ENCODE measurements around the gene TEC. TPM values are rescaled to one million over a fixed set of nuclear protein-coding genes. Genes with fewer than 3 reads are reported as not detected.
A peak's percentile ranks its signal among the peaks of the same experiment; 100 is the strongest.
"Not testable (repeated sequence)": the region's sequence is repeated elsewhere in the genome, so short reads cannot be mapped to it uniquely, and the experiment has no call there.

Gene TEC
- total and polyA plus RNA-seq, 2 donors from 2014 or later = 1.1 to 5.9 TPM

- Histone ChIP-seq H3K9me3 (ENCODE audit: control insufficient read depth in 2 of 3, insufficient read depth in 1 of 3, low read length in 3 of 3) (no peaks in the 10 kb centered on the region), H3K36me3 (ENCODE audit: control insufficient read depth in 2 of 3, insufficient read depth in 3 of 3, low read length in 3 of 3) (no peaks in the 10 kb centered on the region), H3K9ac (ENCODE audit: low read length in 3 of 3) (no peak overlapping the region), H3K4me3 (ENCODE audit: low read length in 3 of 3) (no peak overlapping the region), H3K4me1 (ENCODE audit: control insufficient read depth in 2 of 3, insufficient read depth in 2 of 3, low read depth in 1 of 3, low read length in 3 of 3) (no peaks in the 10 kb centered on the region), H3K27me3 (ENCODE audit: control insufficient read depth, insufficient read depth, low read length) (no peaks in the 10 kb centered on the region), H3K27ac (ENCODE audit: low read depth in 2 of 2, low read length in 2 of 2) (no peak overlapping the region)
- TF ChIP-seq, protein P1, sequence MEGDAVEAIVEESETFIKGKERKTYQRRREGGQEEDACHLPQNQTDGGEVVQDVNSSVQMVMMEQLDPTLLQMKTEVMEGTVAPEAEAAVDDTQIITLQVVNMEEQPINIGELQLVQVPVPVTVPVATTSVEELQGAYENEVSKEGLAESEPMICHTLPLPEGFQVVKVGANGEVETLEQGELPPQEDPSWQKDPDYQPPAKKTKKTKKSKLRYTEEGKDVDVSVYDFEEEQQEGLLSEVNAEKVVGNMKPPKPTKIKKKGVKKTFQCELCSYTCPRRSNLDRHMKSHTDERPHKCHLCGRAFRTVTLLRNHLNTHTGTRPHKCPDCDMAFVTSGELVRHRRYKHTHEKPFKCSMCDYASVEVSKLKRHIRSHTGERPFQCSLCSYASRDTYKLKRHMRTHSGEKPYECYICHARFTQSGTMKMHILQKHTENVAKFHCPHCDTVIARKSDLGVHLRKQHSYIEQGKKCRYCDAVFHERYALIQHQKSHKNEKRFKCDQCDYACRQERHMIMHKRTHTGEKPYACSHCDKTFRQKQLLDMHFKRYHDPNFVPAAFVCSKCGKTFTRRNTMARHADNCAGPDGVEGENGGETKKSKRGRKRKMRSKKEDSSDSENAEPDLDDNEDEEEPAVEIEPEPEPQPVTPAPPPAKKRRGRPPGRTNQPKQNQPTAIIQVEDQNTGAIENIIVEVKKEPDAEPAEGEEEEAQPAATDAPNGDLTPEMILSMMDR (IDR thresholded peaks at IDR 0.05; ENCODE audit: borderline replicate concordance, extremely low read depth, insufficient read depth) = no peak
- intact Hi-C loops (cut with DNase I) = no loop called here
- no peak for FAIRE-seq
- DNase-seq = no peak
These were observed 25.5 kb upstream of the TEC start for GRCh38 chr4:48295116-48295515.

GRCh38 chr4:48292218-48292790 is 22.7 kb upstream of the TEC start:
- H3K27ac ChIP-seq (ENCODE audit: low read depth in 2 of 2, low read length in 2 of 2); H3K9ac ChIP-seq (ENCODE audit: low read length in 3 of 3); FAIRE-seq; H3K4me1 ChIP-seq (ENCODE audit: control insufficient read depth in 2 of 3, insufficient read depth in 2 of 3, low read depth in 1 of 3, low read length in 3 of 3); H3K36me3 ChIP-seq (ENCODE audit: control insufficient read depth in 2 of 3, insufficient read depth in 3 of 3, low read length in 3 of 3); H3K4me3 ChIP-seq (ENCODE audit: low read length in 3 of 3); intact Hi-C loops (cut with DNase I); DNase-seq; H3K27me3 ChIP-seq (ENCODE audit: control insufficient read depth, insufficient read depth, low read length); H3K9me3 ChIP-seq (ENCODE audit: control insufficient read depth in 2 of 3, insufficient read depth in 1 of 3, low read length in 3 of 3): not testable (repeated sequence)

DNA sequence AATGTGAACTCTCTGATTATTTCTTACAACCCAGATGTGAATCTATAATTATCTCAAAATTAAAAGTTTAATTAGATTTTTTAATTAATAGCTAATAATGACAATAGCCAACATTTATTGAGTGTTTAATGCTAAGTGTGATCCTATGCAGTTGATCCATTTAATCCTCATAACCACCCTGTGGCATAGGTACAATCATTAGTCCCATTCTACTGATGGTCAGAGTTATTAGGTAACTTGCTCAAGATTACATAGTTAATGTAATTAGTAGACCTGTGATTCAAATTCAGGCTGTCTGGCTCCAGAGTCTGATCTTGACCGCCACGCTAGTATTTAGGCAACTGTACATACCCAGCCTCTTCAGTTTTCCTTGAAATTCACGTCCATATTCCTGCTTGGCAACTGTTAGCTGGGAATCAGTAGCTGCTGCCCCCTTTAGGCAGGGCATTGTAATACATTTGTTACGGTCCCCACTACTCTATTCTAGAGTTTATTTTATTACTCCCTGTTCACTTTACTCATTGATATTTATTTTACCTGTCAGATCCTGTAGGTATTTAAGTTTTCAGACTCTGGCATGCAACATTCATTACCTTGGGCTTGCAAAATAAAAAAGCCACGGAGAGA is 20.6 kb upstream of the TEC start:
- no peaks in the 10 kb centered on the region for H3K9me3 ChIP-seq (ENCODE audit: control insufficient read depth in 2 of 3, insufficient read depth in 1 of 3, low read length in 3 of 3)
- TF ChIP-seq, protein P1 (IDR thresholded peaks at IDR 0.05; ENCODE audit: borderline replicate concordance, extremely low read depth, insufficient read depth) = peak; percentile 38
- DNase-seq (no peak), FAIRE-seq (no peak)
- intact Hi-C loops (cut with DNase I) = no loop called here
- H3K27ac ChIP-seq (ENCODE audit: low read depth in 2 of 2, low read length in 2 of 2) = no peak overlapping the region
- no peaks in the 10 kb centered on the region for H3K27me3 ChIP-seq (ENCODE audit: control insufficient read depth, insufficient read depth, low read length)
- no peak overlapping the region for H3K9ac ChIP-seq (ENCODE audit: low read length in 3 of 3)
- H3K36me3 ChIP-seq (ENCODE audit: control insufficient read depth in 2 of 3, insufficient read depth in 3 of 3, low read length in 3 of 3) = no peaks in the 10 kb centered on the region
- H3K4me1 ChIP-seq (ENCODE audit: control insufficient read depth in 2 of 3, insufficient read depth in 2 of 3, low read depth in 1 of 3, low read length in 3 of 3) = no peaks in the 10 kb centered on the region
- H3K4me3 ChIP-seq (ENCODE audit: low read length in 3 of 3) = no peak overlapping the region

- H3K4me1 ChIP-seq (ENCODE audit: control insufficient read depth in 2 of 3, insufficient read depth in 2 of 3, low read depth in 1 of 3, low read length in 3 of 3); H3K9ac ChIP-seq (ENCODE audit: low read length in 3 of 3); FAIRE-seq; H3K9me3 ChIP-seq (ENCODE audit: control insufficient read depth in 2 of 3, insufficient read depth in 1 of 3, low read length in 3 of 3); H3K27me3 ChIP-seq (ENCODE audit: control insufficient read depth, insufficient read depth, low read length); intact Hi-C loops (cut with DNase I); H3K36me3 ChIP-seq (ENCODE audit: control insufficient read depth in 2 of 3, insufficient read depth in 3 of 3, low read length in 3 of 3); DNase-seq; H3K27ac ChIP-seq (ENCODE audit: low read depth in 2 of 2, low read length in 2 of 2); H3K4me3 ChIP-seq (ENCODE audit: low read length in 3 of 3): not testable (repeated sequence)
These were observed 16.4 kb upstream of the TEC start for GRCh38 chr4:48286060-48286459.

GRCh38 chr4:48285640-48286039 is 16.0 kb upstream of the TEC start:
- H3K27ac ChIP-seq (ENCODE audit: low read depth in 2 of 2, low read length in 2 of 2); FAIRE-seq; H3K9ac ChIP-seq (ENCODE audit: low read length in 3 of 3); H3K27me3 ChIP-seq (ENCODE audit: control insufficient read depth, insufficient read depth, low read length); H3K9me3 ChIP-seq (ENCODE audit: control insufficient read depth in 2 of 3, insufficient read depth in 1 of 3, low read length in 3 of 3); intact Hi-C loops (cut with DNase I); H3K4me3 ChIP-seq (ENCODE audit: low read length in 3 of 3); DNase-seq; H3K36me3 ChIP-seq (ENCODE audit: control insufficient read depth in 2 of 3, insufficient read depth in 3 of 3, low read length in 3 of 3); H3K4me1 ChIP-seq (ENCODE audit: control insufficient read depth in 2 of 3, insufficient read depth in 2 of 3, low read depth in 1 of 3, low read length in 3 of 3): not testable (repeated sequence)
